ENCODE measurements around the gene NOC4L.
"Not testable (repeated sequence)": the region's sequence is repeated elsewhere in the genome, so short reads cannot be mapped to it uniquely, and the experiment has no call there.

Gene NOC4L

DNA sequence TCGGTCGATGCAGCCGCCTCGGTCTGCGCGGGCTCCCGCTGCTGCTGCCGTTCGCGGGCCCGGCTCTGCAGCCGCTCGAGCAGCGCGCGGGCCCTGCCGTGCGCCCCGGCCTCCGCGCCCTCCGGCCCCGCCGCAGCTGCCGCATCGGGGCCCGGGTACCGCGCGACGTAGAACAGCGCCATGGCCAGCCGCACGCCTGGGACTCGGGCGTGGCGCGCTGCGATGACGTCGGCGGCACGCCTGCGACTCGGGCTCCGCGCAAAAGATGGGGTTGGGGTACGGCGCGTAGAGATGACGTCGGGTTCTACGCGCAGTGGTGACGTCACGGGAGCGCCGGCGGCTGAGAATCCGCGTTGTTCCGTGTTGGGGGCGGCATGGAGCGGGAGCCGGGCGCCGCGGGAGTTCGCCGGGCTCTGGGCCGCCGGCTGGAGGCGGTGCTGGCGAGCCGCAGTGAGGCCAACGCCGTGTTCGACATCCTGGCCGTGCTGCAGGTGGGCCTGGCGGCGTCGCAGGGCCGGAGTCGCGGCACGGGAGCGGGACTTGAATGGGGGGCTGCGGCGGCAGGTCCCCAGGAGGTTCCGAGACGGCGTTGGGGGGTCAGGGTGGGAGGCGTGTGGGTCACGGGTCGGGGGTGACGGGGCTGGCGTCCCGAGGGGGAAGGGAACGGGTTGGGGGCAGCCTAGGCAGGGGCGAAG lies at the start of gene NOC4L, which contains the start of gene DDX51:
NOC4L (plus strand) TSS at position 343 of the 695 bp plus-strand sequence; CDS start at position 375, 32 bp downstream.
DDX51 (minus strand) TSS at position 205 of the 695 bp plus-strand sequence; CDS start at position 182, 23 bp downstream.
- DNase-seq (ENCODE audit: low read depth): peak; percentile 77
- TF ChIP-seq CTCF (conservative IDR thresholded peaks at IDR 0.05; ENCODE audit: low read depth, low read length): no peak
- peak within 1 kb of the TSS; percentile 77 for H3K4me3 ChIP-seq (ENCODE audit: low read length)

GRCh38 chr12:132095520-132096409 lies 48.5 kb upstream of the NOC4L start:
- no peak for TF ChIP-seq CTCF (conservative IDR thresholded peaks at IDR 0.05; ENCODE audit: low read depth, low read length)
- no peak overlapping the region for H3K4me3 ChIP-seq (ENCODE audit: low read length)
- no peak for DNase-seq (ENCODE audit: low read depth)

DNA sequence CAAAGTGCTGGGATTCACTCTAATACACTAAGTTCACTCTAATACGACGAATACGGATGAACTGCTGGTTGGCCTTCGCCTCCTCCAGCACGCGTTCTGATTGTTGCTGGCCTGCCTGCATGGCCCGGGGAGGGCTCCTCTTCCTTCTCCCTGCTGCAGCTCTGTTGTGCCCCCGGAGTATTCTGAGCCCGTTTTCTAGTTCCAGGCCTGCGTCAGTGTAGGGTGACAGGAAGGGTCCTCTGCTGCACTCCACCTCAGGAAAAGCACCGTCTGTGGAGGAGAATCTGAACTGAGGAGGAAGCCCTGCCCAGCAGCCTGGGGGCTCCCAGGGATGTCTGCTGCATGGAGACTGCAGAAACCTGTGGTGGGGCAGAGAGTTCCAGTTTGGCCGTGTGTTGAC lies 44.5 kb upstream of the NOC4L start:
- no peak for DNase-seq (ENCODE audit: low read depth)
- H3K4me3 ChIP-seq (ENCODE audit: low read length): no peak overlapping the region
- no peak for TF ChIP-seq CTCF (conservative IDR thresholded peaks at IDR 0.05; ENCODE audit: low read depth, low read length)

GRCh38 chr12:132100306-132101065 lies 43.8 kb upstream of the NOC4L start:
- DNase-seq (ENCODE audit: low read depth): no peak
- no peak for TF ChIP-seq CTCF (conservative IDR thresholded peaks at IDR 0.05; ENCODE audit: low read depth, low read length)
- H3K4me3 ChIP-seq (ENCODE audit: low read length): no peak overlapping the region

GRCh38 chr12:132102297-132102696 lies 42.0 kb upstream of the NOC4L start:
- TF ChIP-seq CTCF (conservative IDR thresholded peaks at IDR 0.05; ENCODE audit: low read depth, low read length): no peak
- H3K4me3 ChIP-seq (ENCODE audit: low read length): no peak overlapping the region
- no peak for DNase-seq (ENCODE audit: low read depth)

GRCh38 chr12:132103072-132103471 lies 41.2 kb upstream of the NOC4L start:
- H3K4me3 ChIP-seq (ENCODE audit: low read length); DNase-seq (ENCODE audit: low read depth): not testable (repeated sequence)

All from retinal pigment epithelial cell (primary cell).